ENCODE results near the gene STON1.
"Not testable (repeated sequence)": the region's sequence is repeated elsewhere in the genome, so short reads cannot be mapped to it uniquely, and the experiment has no call there.

- TF ChIP-seq, protein P1, sequence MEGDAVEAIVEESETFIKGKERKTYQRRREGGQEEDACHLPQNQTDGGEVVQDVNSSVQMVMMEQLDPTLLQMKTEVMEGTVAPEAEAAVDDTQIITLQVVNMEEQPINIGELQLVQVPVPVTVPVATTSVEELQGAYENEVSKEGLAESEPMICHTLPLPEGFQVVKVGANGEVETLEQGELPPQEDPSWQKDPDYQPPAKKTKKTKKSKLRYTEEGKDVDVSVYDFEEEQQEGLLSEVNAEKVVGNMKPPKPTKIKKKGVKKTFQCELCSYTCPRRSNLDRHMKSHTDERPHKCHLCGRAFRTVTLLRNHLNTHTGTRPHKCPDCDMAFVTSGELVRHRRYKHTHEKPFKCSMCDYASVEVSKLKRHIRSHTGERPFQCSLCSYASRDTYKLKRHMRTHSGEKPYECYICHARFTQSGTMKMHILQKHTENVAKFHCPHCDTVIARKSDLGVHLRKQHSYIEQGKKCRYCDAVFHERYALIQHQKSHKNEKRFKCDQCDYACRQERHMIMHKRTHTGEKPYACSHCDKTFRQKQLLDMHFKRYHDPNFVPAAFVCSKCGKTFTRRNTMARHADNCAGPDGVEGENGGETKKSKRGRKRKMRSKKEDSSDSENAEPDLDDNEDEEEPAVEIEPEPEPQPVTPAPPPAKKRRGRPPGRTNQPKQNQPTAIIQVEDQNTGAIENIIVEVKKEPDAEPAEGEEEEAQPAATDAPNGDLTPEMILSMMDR (IDR thresholded peaks at IDR 0.05) = not testable (repeated sequence)
- TF ChIP-seq EP300 (IDR thresholded peaks at IDR 0.05) = not testable (repeated sequence)
Observed at GRCh38 chr2:48596751-48597150, 66.8 kb downstream of the STON1 start.
